Fibroblast of the aortic adventitia (primary cell): Measurements from ENCODE around the gene FAM13C. TPM values are rescaled to one million over a fixed set of nuclear protein-coding genes. Genes with fewer than 3 reads are reported as not detected.
A peak's percentile ranks its signal among the peaks of the same experiment; 100 is the strongest.

ENCODE experiments used
- DNase-seq: peaks from one replicate; pipeline ENCODE4 v3.0.0-alpha.2; 2010; ENCODE audit warnings: low read depth
- H3K4me3 ChIP-seq: 2 replicates; pipeline ENCODE4 v1.5.1; 2011; ENCODE audit warnings: low read depth, mild to moderate bottlenecking, control low read depth, low read length, moderate library complexity
- total RNA-seq: library from RNA; depleted of rRNA; stranded (reverse); fragments of >200 nt; gene quantifications from 2 replicates; pipeline ENCODE4 v1.2.3, GENCODE V29; 2012; ENCODE audit warnings: low replicate concordance
- TF ChIP-seq, protein P1 (sequence below): IDR thresholded peaks from 2 replicates; pipeline ENCODE4 v1.5.1; 2011; ENCODE audit warnings: mild to moderate bottlenecking, low read length, control low read depth, inconsistent platforms; ENCODE audit not compliant: insufficient read depth

The FAM13C gene
- total RNA-seq, 1 donor: 3.3 TPM

DNA sequence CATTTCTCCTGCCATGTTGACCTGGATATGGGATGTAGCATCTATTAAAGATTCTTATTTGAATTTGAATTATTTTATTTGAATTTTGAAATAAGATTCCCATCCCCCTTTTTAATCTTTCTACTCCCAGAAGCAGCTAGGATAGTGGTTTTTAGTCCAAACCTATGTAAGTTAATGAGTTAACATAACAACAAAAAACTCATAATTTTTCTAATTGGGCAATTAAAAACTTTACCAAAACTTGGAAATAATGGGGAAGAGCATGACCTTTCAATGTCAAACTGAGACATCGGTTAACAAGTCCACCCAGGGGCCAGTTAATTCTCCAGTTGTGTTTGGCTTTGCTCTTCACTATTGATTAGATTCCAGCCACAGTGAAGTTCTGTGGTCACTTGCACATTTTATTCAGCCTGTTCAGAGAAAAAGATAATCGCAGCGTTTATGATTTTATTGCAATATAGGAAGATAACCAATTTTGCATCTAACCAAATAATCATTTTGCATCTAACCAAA, 1.2 kb upstream of the FAM13C start:
- TF ChIP-seq, protein P1, sequence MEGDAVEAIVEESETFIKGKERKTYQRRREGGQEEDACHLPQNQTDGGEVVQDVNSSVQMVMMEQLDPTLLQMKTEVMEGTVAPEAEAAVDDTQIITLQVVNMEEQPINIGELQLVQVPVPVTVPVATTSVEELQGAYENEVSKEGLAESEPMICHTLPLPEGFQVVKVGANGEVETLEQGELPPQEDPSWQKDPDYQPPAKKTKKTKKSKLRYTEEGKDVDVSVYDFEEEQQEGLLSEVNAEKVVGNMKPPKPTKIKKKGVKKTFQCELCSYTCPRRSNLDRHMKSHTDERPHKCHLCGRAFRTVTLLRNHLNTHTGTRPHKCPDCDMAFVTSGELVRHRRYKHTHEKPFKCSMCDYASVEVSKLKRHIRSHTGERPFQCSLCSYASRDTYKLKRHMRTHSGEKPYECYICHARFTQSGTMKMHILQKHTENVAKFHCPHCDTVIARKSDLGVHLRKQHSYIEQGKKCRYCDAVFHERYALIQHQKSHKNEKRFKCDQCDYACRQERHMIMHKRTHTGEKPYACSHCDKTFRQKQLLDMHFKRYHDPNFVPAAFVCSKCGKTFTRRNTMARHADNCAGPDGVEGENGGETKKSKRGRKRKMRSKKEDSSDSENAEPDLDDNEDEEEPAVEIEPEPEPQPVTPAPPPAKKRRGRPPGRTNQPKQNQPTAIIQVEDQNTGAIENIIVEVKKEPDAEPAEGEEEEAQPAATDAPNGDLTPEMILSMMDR: no peak
- DNase-seq: no peak
- no peak overlapping the region for H3K4me3 ChIP-seq

DNA sequence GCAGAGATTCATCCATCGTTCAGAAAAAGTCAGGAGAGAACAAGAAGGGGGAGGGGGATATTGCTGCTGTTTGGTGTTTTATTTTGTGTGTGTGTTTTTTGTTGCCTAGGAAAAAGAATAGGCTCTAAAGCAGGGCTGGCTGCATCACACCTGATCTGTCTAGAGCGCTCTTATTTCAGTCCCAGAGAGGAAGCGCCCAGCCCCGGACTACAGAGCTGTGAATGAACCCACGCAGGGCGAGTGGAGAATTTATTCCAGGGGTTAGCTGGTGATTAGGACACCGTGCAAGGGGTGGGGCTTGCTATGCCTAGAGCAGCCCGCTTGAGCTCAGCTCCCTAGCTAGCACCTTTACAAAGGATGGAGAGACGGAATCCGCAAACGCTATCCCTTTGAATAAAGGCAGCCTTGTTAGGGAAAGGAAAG, 621 bp upstream of the FAM13C start:
- peak; percentile 46 for DNase-seq
- TF ChIP-seq, protein P1: no peak
- H3K4me3 ChIP-seq: peak overlapping the region; percentile 67

DNA sequence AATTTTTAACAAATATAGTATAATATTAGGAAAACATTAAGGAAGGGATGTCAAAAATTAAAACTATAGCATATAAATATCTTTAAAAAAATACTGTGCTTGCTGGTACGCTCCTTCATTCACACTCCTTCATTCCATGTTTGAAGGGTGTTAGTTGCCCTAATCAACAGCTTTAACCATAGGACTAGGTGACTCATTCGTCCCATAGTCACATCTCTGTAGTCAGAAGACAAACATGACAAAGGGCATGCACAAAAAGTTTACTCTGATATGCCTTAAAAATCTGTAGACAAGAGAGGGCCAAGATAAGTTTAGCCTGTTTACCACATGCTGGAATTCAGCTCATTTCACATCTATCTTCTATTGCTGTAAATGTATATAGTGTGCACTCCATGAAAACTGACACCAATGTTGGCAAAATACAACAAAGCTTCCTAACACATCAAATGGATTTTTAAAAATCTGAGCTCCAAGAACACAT, 646 bp downstream of the FAM13C start:
- TF ChIP-seq, protein P1: no peak
- DNase-seq: no peak
- peak overlapping the region; percentile 67 for H3K4me3 ChIP-seq

DNA sequence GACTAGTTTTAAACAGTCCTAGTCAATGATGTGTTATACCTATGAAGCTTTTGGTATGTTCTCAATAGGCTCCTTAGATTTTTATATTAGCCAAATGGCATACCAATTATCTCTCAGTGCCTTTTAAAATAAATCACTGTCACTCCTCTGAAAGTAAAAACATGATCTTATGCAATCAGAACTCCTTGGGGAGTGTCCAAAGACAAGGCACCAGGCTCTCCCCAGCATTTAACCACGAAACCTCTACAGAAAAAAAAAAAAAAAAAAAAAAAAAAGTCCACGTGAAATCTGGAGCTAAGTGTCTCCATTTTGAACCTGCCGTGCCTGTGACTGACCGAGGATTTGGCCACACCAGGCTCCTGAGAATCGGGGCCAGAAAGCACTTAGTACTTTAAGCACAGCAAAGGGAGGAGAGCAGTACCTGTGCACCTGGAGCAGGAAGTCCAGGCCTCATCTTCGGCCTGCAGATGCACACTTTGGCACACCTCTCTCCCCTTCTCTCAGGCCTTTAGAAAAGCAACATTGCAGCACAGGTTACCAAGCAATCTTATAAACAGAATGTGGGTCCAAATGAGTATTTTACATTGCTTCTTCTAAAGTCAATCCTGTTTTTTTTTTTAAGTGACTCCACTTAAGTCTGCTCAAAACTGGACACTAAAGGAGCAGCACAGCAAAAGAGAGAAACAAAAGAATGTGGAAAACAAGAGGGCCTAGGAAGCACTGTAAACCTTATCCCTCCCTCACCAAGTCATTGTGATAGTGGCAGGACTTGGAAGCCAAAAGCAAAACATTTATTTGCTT, 1.5 kb downstream of the FAM13C start:
- no peak for DNase-seq
- H3K4me3 ChIP-seq: no peak overlapping the region
- TF ChIP-seq, protein P1: no peak

DNA sequence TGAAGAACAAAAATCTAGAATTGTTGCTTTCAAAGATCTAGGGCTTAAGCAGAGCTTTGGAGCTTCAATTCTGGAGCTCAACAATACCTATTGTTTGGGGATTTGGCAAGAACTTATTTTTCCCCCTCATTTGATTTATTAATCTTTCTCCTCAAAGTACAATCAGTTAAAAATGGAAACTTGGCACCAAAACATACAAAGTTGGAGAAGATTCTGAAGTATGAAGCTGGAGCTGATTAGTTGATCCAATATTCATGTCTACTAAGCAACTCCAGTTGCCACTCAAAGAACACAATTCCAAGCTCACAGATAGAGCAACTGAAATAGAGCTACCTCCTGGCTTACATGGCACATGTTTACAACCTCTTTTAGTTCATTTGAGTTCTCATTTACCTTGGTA, 3.8 kb downstream of the FAM13C start:
- peak; percentile 67 for DNase-seq
- H3K4me3 ChIP-seq: no peak overlapping the region
- TF ChIP-seq, protein P1: no peak

DNA sequence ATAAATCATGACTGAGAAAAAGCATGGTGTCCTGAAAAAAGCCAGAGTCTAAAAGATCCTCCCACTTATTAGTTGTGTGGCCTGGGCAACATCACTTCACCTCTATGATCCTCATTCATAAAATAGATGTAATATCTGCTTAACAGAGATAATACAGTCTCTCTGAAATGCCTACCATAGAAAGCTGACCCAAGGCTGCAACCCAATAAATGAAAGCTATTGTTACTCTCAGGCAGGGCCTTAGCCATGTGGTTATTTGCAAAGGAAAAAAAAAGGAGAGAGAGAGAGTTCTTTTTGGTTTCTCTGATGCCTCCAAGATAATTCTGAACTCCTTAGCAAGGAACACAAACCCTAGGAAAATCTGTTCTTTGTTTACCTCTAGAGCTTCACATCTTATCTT, 7.9 kb downstream of the FAM13C start:
- TF ChIP-seq, protein P1: no peak
- no peak for DNase-seq
- H3K4me3 ChIP-seq: no peak overlapping the region

DNA sequence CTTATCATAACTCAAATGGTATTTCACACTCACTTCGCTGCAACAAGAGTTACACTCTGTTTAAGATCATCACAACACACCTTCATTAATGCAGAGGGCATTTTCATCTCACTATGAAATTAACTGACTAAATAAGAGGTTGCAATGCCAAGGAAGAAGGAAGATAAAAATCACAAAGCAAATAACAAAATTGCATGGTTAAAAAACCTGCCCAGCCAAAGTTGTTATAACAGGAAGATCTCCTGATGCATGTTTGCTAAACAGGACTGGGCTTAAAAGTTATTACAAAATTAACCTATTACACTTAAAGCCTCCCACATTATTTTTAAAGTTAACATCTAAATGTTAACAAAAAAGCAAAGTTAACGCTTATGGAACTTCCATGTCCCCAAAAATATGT, 11.8 kb downstream of the FAM13C start:
- H3K4me3 ChIP-seq: no peak overlapping the region
- TF ChIP-seq, protein P1: no peak
- DNase-seq: no peak
